GM19239 (cell line): Measurements from ENCODE around the gene ZNF837.
"Not testable (repeated sequence)": the region's sequence is repeated elsewhere in the genome, so short reads cannot be mapped to it uniquely, and the experiment has no call there.

ENCODE experiments used
- DNase-seq: peaks from one replicate; pipeline ENCODE4 v3.0.0; 2011; ENCODE audit warnings: low spot score; ENCODE audit not compliant: insufficient read length
- FAIRE-seq: peaks from 2 replicates; lab custom pipeline; 2011; peaks lifted over from hg19 to GRCh38; lab: Jason Lieb, UNC

ZNF837 gene

GRCh38 chr19:58380662-58381459, at the start of gene ZNF837:
TSS of gene ZNF837 (minus strand) at chr19:58381030. CDS start at chr19:58369332, 11,698 bp downstream.
- DNase-seq (peak; percentile 91), FAIRE-seq (peak; percentile 97)

DNA sequence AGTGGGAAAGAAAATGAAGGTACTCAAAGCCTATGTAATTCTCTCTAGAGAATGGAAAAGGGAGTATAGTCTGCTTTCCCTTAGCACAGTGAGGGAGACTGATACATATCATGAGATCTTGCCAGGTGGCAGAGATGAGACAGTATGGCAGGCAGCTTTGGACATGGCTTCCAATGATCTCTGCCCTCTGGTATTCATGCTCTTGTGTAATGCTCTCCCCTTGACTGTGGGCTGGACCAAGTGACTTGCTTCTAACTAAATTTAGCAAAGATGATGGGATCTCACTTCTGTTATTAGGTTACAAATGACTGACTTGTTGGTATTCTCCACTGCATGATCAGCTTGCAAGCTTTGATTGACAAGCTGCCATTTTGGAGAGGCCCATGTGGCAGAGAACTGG, 48.9 kb upstream of the ZNF837 start:
- no peak for DNase-seq
- no peak for FAIRE-seq

DNA sequence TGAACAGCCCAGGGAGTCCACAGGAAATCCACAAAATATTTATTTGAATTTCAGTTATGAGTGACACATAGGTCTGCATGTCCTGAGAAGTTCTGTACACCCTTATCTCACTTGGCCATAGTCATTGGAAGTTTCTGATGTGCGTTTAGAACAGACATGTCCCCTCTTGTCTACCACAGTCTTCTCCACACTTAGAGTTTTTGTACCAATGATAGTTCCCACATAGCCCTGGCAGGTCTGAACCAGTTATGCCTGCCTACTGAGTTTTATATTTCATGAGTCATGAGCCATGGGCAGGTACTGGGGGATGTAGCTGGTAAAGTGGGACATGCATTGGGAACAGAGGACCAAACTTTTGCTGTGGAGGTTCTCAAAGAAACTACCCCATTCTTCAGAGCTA, 47.8 kb upstream of the ZNF837 start:
- no peak for DNase-seq
- no peak for FAIRE-seq

DNA sequence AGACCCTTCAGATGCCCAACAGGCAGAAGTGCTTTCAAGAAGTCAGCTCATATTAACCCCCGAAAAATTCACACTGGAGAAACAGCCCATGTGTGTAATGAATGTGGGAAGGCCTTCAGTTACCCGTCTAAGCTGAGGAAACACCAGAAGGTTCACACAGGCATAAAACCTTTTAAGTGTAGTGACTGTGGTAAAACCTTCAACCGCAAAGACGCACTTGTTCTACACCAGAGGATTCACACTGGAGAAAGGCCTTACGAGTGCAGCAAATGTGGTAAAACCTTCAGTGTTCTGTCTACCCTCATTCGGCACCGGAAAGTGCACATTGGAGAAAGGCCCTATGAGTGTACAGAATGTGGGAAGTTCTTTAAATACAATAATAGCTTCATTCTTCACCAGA, 36.2 kb upstream of the ZNF837 start:
- DNase-seq (no peak), FAIRE-seq (no peak)

- DNase-seq (no peak), FAIRE-seq (no peak)
Observed at GRCh38 chr19:58416604-58417003, 35.8 kb upstream of the ZNF837 start.

DNA sequence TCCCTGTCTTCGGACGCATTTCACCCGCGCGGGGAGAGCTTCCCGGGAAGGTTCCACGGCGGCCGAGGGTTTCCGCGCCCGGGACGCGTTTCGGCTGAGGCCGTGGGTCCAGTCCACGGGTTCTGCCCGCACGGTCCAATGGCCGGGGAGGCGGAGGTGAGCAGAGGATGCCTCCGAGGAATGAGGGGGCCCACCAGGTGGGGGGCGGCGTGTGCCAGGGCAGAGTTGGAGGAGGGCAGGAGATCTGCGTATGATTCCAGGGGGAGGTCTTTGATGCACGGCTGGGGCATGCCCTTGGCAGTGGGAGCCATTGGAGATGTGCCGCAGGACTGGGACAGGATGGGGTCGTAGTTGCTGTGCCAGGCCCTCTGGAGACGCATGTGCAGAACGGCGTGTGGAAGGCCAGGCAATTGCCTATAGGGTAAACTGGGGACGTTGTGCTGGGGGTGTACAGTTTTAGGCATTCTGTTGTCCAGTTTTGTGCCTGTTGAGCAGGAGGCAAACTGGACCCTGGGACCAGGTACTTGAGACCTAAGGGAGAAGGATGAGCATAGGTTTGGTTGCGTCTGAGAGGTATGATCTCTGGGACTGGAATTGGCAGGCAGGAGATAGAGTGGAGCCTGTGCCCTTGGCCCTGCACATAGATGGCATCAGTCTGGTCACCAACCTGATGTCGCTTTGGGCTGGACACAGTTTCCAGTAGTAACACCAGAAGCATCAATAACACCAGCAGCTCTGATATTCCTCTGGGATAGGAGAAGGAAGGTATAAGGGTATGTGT, 28.4 kb upstream of the ZNF837 start:
- DNase-seq (no peak), FAIRE-seq (no peak)

GRCh38 chr19:58408152-58409009, 27.6 kb upstream of the ZNF837 start, which contains the start of gene ZNF584:
TSS of gene ZNF584 (plus strand) at chr19:58408649. CDS start at chr19:58409148, 499 bp downstream.
- FAIRE-seq (peak; percentile 91), DNase-seq (peak; percentile 97)

DNA sequence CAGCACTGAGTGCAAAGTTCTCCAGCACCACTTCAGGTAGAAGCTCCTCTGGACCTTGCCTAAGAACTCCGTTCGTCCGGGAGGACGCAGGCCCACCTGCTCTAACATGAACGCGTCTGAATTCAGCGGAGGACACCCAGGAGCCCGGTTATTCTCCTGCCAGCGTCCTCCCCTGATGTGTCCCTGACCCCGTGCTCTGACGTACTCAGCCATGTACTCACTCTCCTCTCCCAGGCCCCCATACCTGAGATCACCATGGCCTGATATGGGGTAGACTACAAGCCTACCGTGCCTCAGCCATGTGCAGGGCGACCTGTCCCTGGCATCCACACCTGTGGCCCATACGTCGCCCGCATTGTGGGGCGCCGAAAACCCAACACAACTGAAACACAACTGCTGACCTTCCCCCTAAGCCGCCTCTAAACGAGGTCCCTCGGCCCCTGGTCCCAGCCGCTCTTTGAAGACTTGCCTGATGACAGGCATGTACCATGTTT, 26.9 kb upstream of the ZNF837 start:
- no peak for FAIRE-seq
- no peak for DNase-seq

DNA sequence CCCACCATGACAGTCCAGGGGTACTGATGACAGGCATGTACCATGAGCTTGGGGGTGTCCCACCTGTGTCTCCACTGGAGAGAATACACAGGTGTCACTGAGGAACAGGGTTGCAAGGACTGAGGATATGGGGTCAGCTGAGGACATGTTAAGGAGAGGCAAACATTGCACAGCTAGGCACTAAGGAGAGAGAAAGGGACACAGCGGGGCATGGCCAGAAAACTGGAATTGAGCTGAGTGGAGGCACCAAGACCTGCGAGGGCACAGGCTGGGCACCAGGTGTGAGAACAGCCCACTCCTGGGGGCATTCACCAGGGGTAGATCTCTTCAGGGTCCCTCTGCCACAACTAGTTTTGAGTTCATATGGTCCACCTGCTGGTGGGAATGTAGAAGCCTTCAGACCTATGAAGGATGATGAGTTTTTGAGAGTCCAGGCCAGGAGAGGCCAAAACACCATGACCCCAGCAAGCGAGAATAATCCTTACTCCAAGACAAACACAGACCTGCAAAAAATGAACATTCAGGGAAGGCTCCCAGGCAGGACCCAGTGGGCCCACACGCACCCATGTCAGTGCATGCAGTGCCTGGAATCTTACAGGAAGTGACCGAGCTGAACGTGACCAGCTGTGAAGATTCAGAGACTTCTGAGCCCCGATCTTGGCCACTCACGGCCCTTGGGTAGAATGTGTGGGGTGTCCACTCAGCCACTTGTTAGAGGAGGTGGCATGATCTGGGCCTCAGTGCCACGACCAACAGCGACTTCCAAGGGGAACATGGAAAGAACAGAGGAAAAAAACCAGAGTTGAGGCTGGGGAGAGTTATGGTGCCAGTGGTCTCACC, 26.2 kb upstream of the ZNF837 start:
- no peak for DNase-seq
- FAIRE-seq, result no peak

GRCh38 chr19:58403920-58404478, 23.2 kb upstream of the ZNF837 start:
- DNase-seq, FAIRE-seq: not testable (repeated sequence)

- no peak for FAIRE-seq
- DNase-seq, result no peak
Observed at GRCh38 chr19:58401840-58402421, 21.1 kb upstream of the ZNF837 start.

DNA sequence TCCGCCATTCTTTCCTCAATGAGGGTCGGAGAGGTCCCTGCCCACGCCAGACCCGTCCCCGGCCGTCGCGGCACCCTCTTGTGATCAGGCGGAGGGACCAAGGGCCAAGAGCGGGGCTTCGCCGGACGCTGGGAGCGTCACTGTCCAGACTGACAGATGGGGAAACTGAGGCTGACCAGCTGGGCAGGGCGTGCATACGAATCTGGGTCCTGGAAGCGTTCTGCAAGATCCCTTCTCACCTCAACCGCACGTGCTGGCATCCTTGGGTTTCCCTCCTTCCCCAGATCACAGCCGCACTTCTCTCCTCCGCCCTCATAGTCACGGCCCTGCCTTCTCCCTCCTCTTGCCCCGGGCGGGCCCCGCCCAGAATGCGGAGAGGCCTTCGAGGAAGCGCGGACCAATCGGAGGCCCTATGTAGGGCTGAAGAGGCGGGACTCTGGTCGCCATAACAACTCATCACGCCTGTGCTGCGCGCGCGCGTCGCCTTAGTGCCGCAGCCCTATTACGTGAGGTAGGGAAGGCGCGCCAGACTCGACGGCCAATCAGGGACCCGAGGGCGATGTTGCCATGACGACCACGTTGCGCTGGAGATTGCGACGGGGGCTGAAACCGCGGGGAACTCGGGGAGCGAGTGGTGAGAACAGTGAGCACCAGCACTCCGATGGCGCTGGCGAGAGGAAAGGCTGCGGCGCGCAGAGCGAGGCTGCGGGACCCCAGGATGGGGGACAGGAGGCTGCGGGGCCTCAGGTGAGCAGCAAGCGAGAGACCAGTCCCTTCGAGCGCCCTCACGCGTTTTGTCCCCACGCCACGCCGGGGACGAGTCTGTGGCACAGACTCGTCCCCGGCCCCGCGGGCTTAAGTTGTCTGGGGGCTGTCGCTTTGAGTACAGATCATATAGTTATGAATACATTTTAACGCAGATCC, 20.3 kb upstream of the ZNF837 start:
- peak; percentile 98 for FAIRE-seq

GRCh38 chr19:58400316-58400915, 19.6 kb upstream of the ZNF837 start:
- FAIRE-seq, result no peak
- no peak for DNase-seq

More for the DNA sequence above, 20.3 kb upstream of the ZNF837 start:
- peak; percentile 100 for DNase-seq

- FAIRE-seq (no peak), DNase-seq (no peak)
Observed at GRCh38 chr19:58399903-58400302, 19.1 kb upstream of the ZNF837 start.

GRCh38 chr19:58398545-58398944, 17.7 kb upstream of the ZNF837 start:
- DNase-seq, result no peak
- FAIRE-seq, result no peak

- FAIRE-seq, result no peak
- DNase-seq, result no peak
Observed at GRCh38 chr19:58398087-58398486, 17.3 kb upstream of the ZNF837 start.

DNA sequence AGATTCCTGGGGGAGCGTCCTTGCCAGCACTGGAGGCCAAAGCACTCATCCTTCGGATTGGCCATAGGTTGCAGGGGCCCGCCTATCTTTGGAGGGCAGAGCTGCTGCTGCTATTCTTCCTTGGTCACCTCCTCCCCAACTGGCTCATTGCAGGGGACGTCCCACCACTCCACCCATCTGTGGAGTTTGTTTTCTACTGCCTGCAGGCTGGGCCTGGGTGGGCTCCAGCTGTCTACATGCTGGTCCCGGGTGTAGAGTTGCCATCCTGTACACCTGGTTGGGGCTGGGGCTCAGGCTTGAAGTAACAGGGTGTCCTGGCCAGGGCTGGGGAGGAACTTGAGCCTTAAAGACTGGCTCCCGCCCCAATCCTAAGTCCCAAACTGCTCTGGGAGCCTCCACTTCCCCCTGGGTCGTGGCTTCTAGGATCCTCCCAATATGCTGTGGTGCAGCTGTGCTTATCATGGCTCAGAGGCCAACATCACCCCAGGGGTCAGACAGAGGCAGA, 16.8 kb upstream of the ZNF837 start:
- DNase-seq, result no peak

More for the DNA sequence above, 16.8 kb upstream of the ZNF837 start:
- no peak for FAIRE-seq
